ENCODE measurements around the gene NFAM1. TPM values are rescaled to one million over a fixed set of nuclear protein-coding genes. Genes with fewer than 3 reads are reported as not detected.

Gene NFAM1
- total RNA-seq, 1 donor = under 0.01 TPM

DNA sequence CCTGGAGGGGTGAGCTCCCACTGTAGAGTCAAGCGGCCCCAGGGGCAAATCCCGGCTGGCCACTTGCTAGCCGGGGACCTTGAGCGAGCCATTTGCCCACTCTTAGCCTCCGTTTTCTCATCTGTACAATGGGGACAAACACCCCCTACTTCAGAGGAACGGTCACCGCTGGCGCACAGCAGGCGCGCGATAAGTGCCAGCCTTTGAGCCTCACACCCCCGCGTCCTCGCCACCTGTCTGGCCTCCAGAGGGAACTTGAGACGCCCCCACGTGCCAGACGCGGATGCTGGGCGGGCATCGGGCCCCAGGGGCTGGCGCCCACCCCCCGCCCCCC is 89.1 kb downstream of the NFAM1 start:
- Histone ChIP-seq H3K4me2 (ENCODE audit: insufficient read depth, low read length) (peak overlapping the region; percentile 28), H3K36me3 (ENCODE audit: insufficient read depth, low read length) (no peaks in the 10 kb centered on the region), H3K4me1 (ENCODE audit: insufficient read depth, low read length) (no peaks in the 10 kb centered on the region), H4K20me1 (ENCODE audit: insufficient read depth, low read length) (no peaks in the 10 kb centered on the region), H3K27ac (ENCODE audit: low read depth, low read length) (no peak overlapping the region), H3K9me3 (ENCODE audit: low read depth, low read length) (no peaks in the 10 kb centered on the region), H3K79me2 (ENCODE audit: insufficient read depth, low read length) (no peaks in the 10 kb centered on the region), H3K27me3 (ENCODE audit: insufficient read depth, low read length) (peaks cover 2% of the 10 kb centered on the region), H2AFZ (ENCODE audit: low read length) (no peak overlapping the region), H3K4me3 (ENCODE audit: insufficient read depth, low read length) (peak overlapping the region; percentile 30)
- TF ChIP-seq, protein P1, sequence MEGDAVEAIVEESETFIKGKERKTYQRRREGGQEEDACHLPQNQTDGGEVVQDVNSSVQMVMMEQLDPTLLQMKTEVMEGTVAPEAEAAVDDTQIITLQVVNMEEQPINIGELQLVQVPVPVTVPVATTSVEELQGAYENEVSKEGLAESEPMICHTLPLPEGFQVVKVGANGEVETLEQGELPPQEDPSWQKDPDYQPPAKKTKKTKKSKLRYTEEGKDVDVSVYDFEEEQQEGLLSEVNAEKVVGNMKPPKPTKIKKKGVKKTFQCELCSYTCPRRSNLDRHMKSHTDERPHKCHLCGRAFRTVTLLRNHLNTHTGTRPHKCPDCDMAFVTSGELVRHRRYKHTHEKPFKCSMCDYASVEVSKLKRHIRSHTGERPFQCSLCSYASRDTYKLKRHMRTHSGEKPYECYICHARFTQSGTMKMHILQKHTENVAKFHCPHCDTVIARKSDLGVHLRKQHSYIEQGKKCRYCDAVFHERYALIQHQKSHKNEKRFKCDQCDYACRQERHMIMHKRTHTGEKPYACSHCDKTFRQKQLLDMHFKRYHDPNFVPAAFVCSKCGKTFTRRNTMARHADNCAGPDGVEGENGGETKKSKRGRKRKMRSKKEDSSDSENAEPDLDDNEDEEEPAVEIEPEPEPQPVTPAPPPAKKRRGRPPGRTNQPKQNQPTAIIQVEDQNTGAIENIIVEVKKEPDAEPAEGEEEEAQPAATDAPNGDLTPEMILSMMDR (IDR thresholded peaks at IDR 0.05; ENCODE audit: extremely low read depth, low read depth, low read length) = no peak
- no peak for DNase-seq (ENCODE audit: insufficient read length, low spot score, missing footprints)

DNA sequence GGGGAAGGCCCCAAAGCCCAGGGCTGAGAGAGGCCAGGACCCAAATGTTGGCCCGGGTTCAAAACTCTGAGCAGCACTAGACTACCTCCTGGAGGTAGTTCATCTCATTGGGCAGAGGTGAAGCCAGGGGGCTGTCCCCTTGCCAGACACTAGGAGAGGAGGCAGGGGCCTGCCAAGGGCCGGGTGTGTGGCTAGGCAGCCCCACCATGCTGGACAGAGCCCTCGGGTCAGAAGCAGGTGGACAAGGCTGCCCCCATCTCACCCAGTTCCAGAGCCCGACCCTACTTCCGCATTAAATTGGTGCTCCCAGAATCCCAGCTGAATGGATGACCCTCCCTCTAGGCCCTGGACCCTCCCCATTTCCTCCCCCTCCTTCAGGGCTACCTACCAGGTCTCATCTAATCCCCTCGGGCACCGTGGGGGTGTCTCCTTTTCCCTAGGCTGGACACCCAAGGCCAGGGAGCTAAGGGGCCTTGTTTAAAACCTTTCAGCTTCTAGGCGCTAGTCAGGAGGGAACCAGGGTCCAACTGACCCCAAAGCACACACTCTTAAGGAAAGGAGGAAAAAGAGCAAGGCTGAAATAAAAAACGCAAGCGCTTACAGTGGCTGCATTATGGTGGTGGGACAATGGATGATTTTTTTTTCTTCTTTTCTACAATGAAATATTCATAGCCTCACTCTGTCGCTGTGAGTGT is 89.6 kb downstream of the NFAM1 start:
- Histone ChIP-seq H3K4me2 (ENCODE audit: insufficient read depth, low read length) (peak overlapping the region; percentile 28), H3K79me2 (ENCODE audit: insufficient read depth, low read length) (no peaks in the 10 kb centered on the region), H3K27ac (ENCODE audit: low read depth, low read length) (no peak overlapping the region), H3K27me3 (ENCODE audit: insufficient read depth, low read length) (peaks cover 2% of the 10 kb centered on the region), H3K9me3 (ENCODE audit: low read depth, low read length) (no peaks in the 10 kb centered on the region), H3K36me3 (ENCODE audit: insufficient read depth, low read length) (no peaks in the 10 kb centered on the region), H3K4me1 (ENCODE audit: insufficient read depth, low read length) (no peaks in the 10 kb centered on the region), H4K20me1 (ENCODE audit: insufficient read depth, low read length) (no peaks in the 10 kb centered on the region), H3K4me3 (ENCODE audit: insufficient read depth, low read length) (no peak overlapping the region), H2AFZ (ENCODE audit: low read length) (no peak overlapping the region)
- DNase-seq (ENCODE audit: insufficient read length, low spot score, missing footprints) = no peak
- TF ChIP-seq, protein P1 (IDR thresholded peaks at IDR 0.05; ENCODE audit: extremely low read depth, low read depth, low read length) = no peak

DNA sequence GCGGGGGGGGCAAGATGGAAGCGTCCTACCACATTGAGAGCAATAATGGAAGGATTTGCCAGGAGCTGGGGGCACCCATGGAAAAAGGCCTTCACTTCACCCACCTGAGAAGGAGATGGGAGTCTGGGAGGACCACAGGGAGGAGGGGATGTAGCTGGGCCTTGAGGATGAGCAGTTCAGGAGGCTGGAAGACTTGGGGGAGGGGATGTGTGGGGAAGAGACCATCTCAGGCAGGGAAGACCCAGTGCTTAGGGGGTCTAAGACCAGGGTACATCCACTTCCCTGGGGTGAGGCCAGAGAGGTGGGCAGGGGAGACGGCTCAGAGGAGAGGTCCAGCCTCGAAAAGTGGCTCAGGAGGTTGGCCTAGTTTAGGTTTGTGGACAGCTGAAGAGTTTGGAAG is 90.4 kb downstream of the NFAM1 start:
- no peaks in the 10 kb centered on the region for H3K79me2 ChIP-seq (ENCODE audit: insufficient read depth, low read length)
- H3K4me2 ChIP-seq (ENCODE audit: insufficient read depth, low read length) = no peak overlapping the region
- H4K20me1 ChIP-seq (ENCODE audit: insufficient read depth, low read length) = no peaks in the 10 kb centered on the region
- H3K27me3 ChIP-seq (ENCODE audit: insufficient read depth, low read length) = peaks cover 2% of the 10 kb centered on the region
- H2AFZ ChIP-seq (ENCODE audit: low read length) = no peak overlapping the region
- H3K4me1 ChIP-seq (ENCODE audit: insufficient read depth, low read length) = no peaks in the 10 kb centered on the region
- H3K36me3 ChIP-seq (ENCODE audit: insufficient read depth, low read length) = no peaks in the 10 kb centered on the region
- no peaks in the 10 kb centered on the region for H3K9me3 ChIP-seq (ENCODE audit: low read depth, low read length)
- no peak overlapping the region for H3K27ac ChIP-seq (ENCODE audit: low read depth, low read length)
- no peak for DNase-seq (ENCODE audit: insufficient read length, low spot score, missing footprints)
- TF ChIP-seq, protein P1 (IDR thresholded peaks at IDR 0.05; ENCODE audit: extremely low read depth, low read depth, low read length) = no peak
- no peak overlapping the region for H3K4me3 ChIP-seq (ENCODE audit: insufficient read depth, low read length)

DNA sequence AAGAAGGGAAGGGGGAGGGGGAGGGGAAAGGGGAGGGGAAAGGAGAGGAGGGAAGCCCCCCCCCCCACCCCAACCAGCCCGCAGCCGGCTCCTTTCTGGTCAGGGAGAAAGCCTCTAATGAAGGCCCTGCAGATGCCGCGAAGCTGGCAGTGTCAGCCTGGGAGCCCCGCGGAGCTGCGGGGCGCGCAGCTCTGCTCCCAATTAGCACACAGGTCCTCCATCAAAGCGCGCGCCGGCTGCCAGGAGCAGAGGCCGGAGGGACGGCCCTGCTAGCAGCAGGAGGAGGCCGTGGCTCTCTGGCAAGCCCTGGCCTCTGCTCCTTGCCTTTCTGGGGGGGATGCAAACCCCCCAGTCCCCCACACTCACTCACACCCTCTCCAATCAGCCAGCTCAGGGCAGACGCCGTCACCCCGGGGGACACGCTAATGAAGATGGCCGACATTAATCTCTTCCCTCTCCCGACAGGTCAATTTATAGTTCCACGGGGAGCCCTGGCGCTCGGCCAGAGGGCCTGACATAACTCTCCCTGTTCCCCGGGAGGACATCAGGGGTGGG is 91.3 kb downstream of the NFAM1 start:
- no peak overlapping the region for H3K27ac ChIP-seq (ENCODE audit: low read depth, low read length)
- no peaks in the 10 kb centered on the region for H3K9me3 ChIP-seq (ENCODE audit: low read depth, low read length)
- H2AFZ ChIP-seq (ENCODE audit: low read length) = no peak overlapping the region
- no peaks in the 10 kb centered on the region for H3K4me1 ChIP-seq (ENCODE audit: insufficient read depth, low read length)
- no peaks in the 10 kb centered on the region for H3K79me2 ChIP-seq (ENCODE audit: insufficient read depth, low read length)
- no peak overlapping the region for H3K4me3 ChIP-seq (ENCODE audit: insufficient read depth, low read length)
- no peaks in the 10 kb centered on the region for H3K36me3 ChIP-seq (ENCODE audit: insufficient read depth, low read length)
- H3K27me3 ChIP-seq (ENCODE audit: insufficient read depth, low read length) = peaks cover 2% of the 10 kb centered on the region
- TF ChIP-seq, protein P1 (IDR thresholded peaks at IDR 0.05; ENCODE audit: extremely low read depth, low read depth, low read length) = no peak
- no peak for DNase-seq (ENCODE audit: insufficient read length, low spot score, missing footprints)
- H4K20me1 ChIP-seq (ENCODE audit: insufficient read depth, low read length) = no peaks in the 10 kb centered on the region
- H3K4me2 ChIP-seq (ENCODE audit: insufficient read depth, low read length) = no peak overlapping the region
